Measurements from ENCODE around the gene HASPIN. TPM values are rescaled to one million over a fixed set of nuclear protein-coding genes. Genes with fewer than 3 reads are reported as not detected.

The HASPIN gene
- total RNA-seq, 1 experiment from 2014 or later, result 30.0 TPM

DNA sequence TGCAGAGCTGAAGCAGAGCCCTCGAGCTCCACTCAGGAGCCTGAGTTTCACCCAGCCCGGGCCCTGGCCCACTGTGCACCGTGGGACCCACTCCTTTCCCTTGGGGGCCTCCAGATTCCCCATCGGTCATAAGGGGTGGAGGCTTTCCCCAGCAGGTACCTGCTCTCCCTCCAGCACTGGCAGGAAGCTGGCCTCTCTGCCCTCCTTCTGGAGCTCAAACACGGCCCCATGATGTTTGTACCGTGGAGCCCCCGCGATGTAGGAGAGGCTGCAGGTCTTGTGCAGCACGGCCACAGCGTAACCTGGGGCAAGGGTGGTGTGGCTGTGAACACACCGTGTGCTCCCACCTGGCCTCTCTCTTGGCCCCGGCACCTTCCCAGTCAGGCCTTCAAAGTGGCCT, 29.9 kb downstream of the HASPIN start:
- TF ChIP-seq ETV6 (CRISPR knock-in tag; IDR thresholded peaks at IDR 0.05) (no peak), ZMAT4 (CRISPR knock-in tag; IDR thresholded peaks at IDR 0.05) (no peak), USF2 (CRISPR knock-in tag; IDR thresholded peaks at IDR 0.05) (no peak), IRF2 (CRISPR knock-in tag; IDR thresholded peaks at IDR 0.05; ENCODE audit: borderline replicate concordance, low read depth) (no peak)
- TF ChIP-seq, protein P1, sequence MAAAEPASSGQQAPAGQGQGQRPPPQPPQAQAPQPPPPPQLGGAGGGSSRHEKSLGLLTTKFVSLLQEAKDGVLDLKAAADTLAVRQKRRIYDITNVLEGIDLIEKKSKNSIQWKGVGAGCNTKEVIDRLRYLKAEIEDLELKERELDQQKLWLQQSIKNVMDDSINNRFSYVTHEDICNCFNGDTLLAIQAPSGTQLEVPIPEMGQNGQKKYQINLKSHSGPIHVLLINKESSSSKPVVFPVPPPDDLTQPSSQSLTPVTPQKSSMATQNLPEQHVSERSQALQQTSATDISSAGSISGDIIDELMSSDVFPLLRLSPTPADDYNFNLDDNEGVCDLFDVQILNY (CRISPR knock-in tag; IDR thresholded peaks at IDR 0.05), result no peak
- CTCF ChIA-PET, result interaction anchor here (1.4 to 10.0 kb wide), 4 partner anchors 15 to 74 kb away, joined by 5 to 117 read pairs (median 10); no protein-coding TSS in a partner anchor
- no peak for DNase-seq (ENCODE audit: low spot score)
- no peak for ATAC-seq
- Mint-ChIP-seq H3K4me1 (peaks cover 15% of the 10 kb centered on the region), H3K9me3 (no peaks in the 10 kb centered on the region), H3K36me3 (no peaks in the 10 kb centered on the region), H3K4me3 (peak overlapping the region; percentile 36; the same call in 1 of the 2 replicates), H3K27me3 (ENCODE audit: low read depth) (no peaks in the 10 kb centered on the region), H3K27ac (no peak overlapping the region)
- POLR2A ChIA-PET, result no interaction called here

- H3K9me3 Mint-ChIP-seq, result no peaks in the 10 kb centered on the region
- peak overlapping the region; percentile 60 for H3K4me3 Mint-ChIP-seq
- ATAC-seq (no peak), DNase-seq (ENCODE audit: low spot score) (no peak)
- H3K27me3 Mint-ChIP-seq (ENCODE audit: low read depth), result no peaks in the 10 kb centered on the region
- CTCF ChIA-PET, result interaction anchor here (1.4 to 10.0 kb wide), 4 partner anchors 15 to 73 kb away, joined by 5 to 117 read pairs (median 10); no protein-coding TSS in a partner anchor
- H3K27ac Mint-ChIP-seq, result 0 out of 2 replicates have a peak overlapping the region, but pooled peaks have one; percentile 70
- POLR2A ChIA-PET, result interaction anchor here (1.5 kb wide), 1 partner anchor 92 kb away, joined by 8 read pairs; the partner anchor contains the start of gene NCBP3
- peaks cover 15% of the 10 kb centered on the region for H3K4me1 Mint-ChIP-seq
- no peak for TF ChIP-seq RELA (CRISPR knock-in tag; IDR thresholded peaks at IDR 0.05; ENCODE audit: borderline replicate concordance)
- TF ChIP-seq ZNF219 (CRISPR knock-in tag; IDR thresholded peaks at IDR 0.05; ENCODE audit: borderline replicate concordance), result no peak
- TF ChIP-seq, protein P1 (CRISPR knock-in tag; IDR thresholded peaks at IDR 0.05), result no peak
- TF ChIP-seq, protein P2, sequence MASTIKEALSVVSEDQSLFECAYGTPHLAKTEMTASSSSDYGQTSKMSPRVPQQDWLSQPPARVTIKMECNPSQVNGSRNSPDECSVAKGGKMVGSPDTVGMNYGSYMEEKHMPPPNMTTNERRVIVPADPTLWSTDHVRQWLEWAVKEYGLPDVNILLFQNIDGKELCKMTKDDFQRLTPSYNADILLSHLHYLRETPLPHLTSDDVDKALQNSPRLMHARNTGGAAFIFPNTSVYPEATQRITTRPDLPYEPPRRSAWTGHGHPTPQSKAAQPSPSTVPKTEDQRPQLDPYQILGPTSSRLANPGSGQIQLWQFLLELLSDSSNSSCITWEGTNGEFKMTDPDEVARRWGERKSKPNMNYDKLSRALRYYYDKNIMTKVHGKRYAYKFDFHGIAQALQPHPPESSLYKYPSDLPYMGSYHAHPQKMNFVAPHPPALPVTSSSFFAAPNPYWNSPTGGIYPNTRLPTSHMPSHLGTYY (CRISPR knock-in tag; IDR thresholded peaks at IDR 0.05), result no peak
- no peak for TF ChIP-seq ZBTB21 (CRISPR knock-in tag; IDR thresholded peaks at IDR 0.05; ENCODE audit: borderline replicate concordance)
- no peak for TF ChIP-seq ATF6 (CRISPR knock-in tag; IDR thresholded peaks at IDR 0.05)
- no peak for TF ChIP-seq ZNF121 (CRISPR knock-in tag; IDR thresholded peaks at IDR 0.05)
- TF ChIP-seq PREB (CRISPR knock-in tag; IDR thresholded peaks at IDR 0.05; ENCODE audit: borderline replicate concordance), result no peak
- TF ChIP-seq, protein P3, sequence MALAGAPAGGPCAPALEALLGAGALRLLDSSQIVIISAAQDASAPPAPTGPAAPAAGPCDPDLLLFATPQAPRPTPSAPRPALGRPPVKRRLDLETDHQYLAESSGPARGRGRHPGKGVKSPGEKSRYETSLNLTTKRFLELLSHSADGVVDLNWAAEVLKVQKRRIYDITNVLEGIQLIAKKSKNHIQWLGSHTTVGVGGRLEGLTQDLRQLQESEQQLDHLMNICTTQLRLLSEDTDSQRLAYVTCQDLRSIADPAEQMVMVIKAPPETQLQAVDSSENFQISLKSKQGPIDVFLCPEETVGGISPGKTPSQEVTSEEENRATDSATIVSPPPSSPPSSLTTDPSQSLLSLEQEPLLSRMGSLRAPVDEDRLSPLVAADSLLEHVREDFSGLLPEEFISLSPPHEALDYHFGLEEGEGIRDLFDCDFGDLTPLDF (CRISPR knock-in tag; IDR thresholded peaks at IDR 0.05), result no peak
- no peak for TF ChIP-seq MYBL2 (CRISPR knock-in tag; IDR thresholded peaks at IDR 0.05)
- no peak for TF ChIP-seq ETV6 (CRISPR knock-in tag; IDR thresholded peaks at IDR 0.05)
- no peak for TF ChIP-seq SMAD3 (CRISPR knock-in tag; IDR thresholded peaks at IDR 0.05; ENCODE audit: borderline replicate concordance)
- TF ChIP-seq GRHL2 (CRISPR knock-in tag; IDR thresholded peaks at IDR 0.05; ENCODE audit: insufficient replicate concordance, severe bottlenecking), result no peak
- no peaks in the 10 kb centered on the region for H3K36me3 Mint-ChIP-seq
Measured at GRCh38 chr17:3754066-3754457, 30.4 kb downstream of the HASPIN start.

All from WTC11 (cell line).